HCT116 (cell line): ENCODE measurements around the gene ADA.

ENCODE experiments used
- CBX3 ChIP-seq: IDR thresholded peaks from 2 replicates; pipeline ENCODE4 v1.6.1; 2012; ENCODE audit warnings: low read depth
- CEBPB ChIP-seq: IDR thresholded peaks from 2 replicates; pipeline ENCODE4 v1.6.1; 2012; ENCODE audit warnings: low read depth
- CTCF ChIP-seq, 3 experiments: fragments of 200-600 bp in 1 of 3; sonication (generic) in 1 of 3; IDR thresholded peaks in 2 of 3; conservative IDR thresholded peaks in 1 of 3; 2 replicates each; pipeline ENCODE4 v1.5.1; 2012 to 2017; ENCODE audit warnings: low read depth in 2 of 3, low read length in 2 of 3, antibody characterized with exemption in 1 of 3, borderline replicate concordance in 1 of 3, control low read depth in 1 of 3, mild to moderate bottlenecking in 1 of 3, mixed read lengths in 1 of 3, mixed run types in 1 of 3, moderate library complexity in 1 of 3; ENCODE audit not compliant: insufficient read depth in 1 of 3
- EZH2 ChIP-seq: fragments of 200-600 bp; sonication (generic); IDR thresholded peaks from 2 replicates; pipeline ENCODE4 v1.6.1; 2017; ENCODE audit warnings: antibody characterized with exemption, mixed run types
- POLR2A ChIP-seq: IDR thresholded peaks from 2 replicates; pipeline ENCODE4 v1.7.0; 2011; ENCODE audit warnings: borderline replicate concordance; ENCODE audit not compliant: insufficient read depth, insufficient read length; ENCODE audit errors: extremely low read depth
- TCF7L2 ChIP-seq: IDR thresholded peaks from 2 replicates; pipeline ENCODE4 v1.7.0; 2011; ENCODE audit warnings: borderline replicate concordance, inconsistent platforms; ENCODE audit not compliant: insufficient read depth, insufficient read length; ENCODE audit errors: extremely low read depth
- ZFX ChIP-seq: fragments of 450-650 bp; IDR thresholded peaks from 2 replicates; pipeline ENCODE4 v1.6.1; 2017
- ZNF274 ChIP-seq: fragments of 200-500 bp; sonication (Bioruptor generic); IDR thresholded peaks from 2 replicates; pipeline ENCODE4 v1.6.1; 2014; ENCODE audit warnings: mild to moderate bottlenecking, low read depth, low read length, inconsistent platforms
- TF ChIP-seq, protein P1 (sequence below): IDR thresholded peaks from 2 replicates; pipeline ENCODE4 v1.6.1; 2012

DNA sequence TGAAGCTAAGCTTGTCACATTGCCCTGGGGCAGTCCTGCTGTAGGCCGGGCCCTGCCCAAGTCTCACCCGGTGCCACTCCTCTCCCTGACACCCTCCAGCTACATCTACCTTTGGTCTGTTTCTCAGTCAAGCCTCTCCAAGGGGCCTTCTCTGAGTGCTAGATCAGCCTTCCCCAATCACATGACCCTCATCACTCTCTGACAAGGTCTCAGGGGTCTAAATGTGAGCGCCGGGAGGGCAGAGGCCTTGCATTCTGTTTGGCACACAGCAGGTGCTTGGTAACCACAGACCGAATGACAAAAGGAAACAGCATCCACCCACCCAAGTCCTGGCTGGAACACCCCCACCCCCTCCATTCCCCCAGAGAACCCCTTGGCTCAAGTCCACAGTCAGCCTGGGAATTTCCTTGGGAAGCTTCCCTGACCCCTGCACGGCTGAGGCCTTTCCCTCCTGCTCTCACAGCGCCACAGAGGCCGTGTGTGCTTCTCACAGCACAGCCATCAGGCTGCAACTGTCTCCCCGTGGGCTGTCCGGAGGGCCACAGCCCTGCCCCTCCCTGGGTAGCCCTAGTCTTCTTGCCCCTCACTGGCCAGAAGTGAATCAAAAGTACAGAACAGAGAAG, 36.2 kb downstream of the ADA start:
- TF ChIP-seq ZNF274 (no peak), CTCF (IDR thresholded peaks at IDR 0.05 in 2 of 3, conservative IDR thresholded peaks at IDR 0.05 in 1 of 3; ENCODE audit: borderline replicate concordance in 1 of 3, insufficient read depth in 1 of 3, low read depth in 2 of 3, low read length in 2 of 3) (no peak), CEBPB (no peak), EZH2 (no peak), ZFX (no peak), POLR2A (no peak), CBX3 (no peak), TCF7L2 (no peak)
- TF ChIP-seq, protein P1, sequence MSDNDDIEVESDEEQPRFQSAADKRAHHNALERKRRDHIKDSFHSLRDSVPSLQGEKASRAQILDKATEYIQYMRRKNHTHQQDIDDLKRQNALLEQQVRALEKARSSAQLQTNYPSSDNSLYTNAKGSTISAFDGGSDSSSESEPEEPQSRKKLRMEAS = no peak
